ENCODE data around the gene HEG1. TPM values are rescaled to one million over a fixed set of nuclear protein-coding genes. Genes with fewer than 3 reads are reported as not detected.

The HEG1 gene
- total and polyA plus RNA-seq, 2 experiments from 2014 or later: 1.8 to 8.8 TPM

DNA sequence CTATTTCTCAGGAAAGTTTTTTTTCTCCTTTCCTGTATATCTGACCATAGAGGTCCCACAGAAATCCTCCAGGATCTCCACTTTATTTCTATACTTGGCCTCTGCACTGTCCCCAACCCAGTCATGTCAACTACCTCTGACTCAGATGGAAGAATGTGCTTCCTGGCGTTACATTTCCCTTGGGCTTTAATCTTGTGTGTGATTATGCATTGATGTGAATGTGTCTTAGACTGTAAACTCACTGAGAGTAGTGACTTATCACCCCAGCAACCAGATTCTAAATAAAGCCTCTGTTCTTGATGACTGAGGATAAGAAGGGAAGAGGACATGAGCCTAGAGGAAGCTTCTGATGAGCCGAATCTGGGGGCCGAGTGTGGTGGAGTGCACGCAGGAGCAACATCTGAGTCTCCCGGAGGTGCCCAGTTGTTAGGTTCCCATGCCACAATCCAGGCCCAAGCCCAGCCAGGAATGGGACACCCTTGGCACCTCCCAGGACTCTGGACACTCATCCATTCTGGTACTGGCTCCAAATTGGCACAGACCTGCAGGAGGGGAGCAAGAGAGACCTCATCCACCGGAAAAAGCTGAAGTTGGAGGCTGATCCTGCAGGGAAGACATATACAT, 32.1 kb upstream of the HEG1 start (continued):
- TF ChIP-seq, protein P1, sequence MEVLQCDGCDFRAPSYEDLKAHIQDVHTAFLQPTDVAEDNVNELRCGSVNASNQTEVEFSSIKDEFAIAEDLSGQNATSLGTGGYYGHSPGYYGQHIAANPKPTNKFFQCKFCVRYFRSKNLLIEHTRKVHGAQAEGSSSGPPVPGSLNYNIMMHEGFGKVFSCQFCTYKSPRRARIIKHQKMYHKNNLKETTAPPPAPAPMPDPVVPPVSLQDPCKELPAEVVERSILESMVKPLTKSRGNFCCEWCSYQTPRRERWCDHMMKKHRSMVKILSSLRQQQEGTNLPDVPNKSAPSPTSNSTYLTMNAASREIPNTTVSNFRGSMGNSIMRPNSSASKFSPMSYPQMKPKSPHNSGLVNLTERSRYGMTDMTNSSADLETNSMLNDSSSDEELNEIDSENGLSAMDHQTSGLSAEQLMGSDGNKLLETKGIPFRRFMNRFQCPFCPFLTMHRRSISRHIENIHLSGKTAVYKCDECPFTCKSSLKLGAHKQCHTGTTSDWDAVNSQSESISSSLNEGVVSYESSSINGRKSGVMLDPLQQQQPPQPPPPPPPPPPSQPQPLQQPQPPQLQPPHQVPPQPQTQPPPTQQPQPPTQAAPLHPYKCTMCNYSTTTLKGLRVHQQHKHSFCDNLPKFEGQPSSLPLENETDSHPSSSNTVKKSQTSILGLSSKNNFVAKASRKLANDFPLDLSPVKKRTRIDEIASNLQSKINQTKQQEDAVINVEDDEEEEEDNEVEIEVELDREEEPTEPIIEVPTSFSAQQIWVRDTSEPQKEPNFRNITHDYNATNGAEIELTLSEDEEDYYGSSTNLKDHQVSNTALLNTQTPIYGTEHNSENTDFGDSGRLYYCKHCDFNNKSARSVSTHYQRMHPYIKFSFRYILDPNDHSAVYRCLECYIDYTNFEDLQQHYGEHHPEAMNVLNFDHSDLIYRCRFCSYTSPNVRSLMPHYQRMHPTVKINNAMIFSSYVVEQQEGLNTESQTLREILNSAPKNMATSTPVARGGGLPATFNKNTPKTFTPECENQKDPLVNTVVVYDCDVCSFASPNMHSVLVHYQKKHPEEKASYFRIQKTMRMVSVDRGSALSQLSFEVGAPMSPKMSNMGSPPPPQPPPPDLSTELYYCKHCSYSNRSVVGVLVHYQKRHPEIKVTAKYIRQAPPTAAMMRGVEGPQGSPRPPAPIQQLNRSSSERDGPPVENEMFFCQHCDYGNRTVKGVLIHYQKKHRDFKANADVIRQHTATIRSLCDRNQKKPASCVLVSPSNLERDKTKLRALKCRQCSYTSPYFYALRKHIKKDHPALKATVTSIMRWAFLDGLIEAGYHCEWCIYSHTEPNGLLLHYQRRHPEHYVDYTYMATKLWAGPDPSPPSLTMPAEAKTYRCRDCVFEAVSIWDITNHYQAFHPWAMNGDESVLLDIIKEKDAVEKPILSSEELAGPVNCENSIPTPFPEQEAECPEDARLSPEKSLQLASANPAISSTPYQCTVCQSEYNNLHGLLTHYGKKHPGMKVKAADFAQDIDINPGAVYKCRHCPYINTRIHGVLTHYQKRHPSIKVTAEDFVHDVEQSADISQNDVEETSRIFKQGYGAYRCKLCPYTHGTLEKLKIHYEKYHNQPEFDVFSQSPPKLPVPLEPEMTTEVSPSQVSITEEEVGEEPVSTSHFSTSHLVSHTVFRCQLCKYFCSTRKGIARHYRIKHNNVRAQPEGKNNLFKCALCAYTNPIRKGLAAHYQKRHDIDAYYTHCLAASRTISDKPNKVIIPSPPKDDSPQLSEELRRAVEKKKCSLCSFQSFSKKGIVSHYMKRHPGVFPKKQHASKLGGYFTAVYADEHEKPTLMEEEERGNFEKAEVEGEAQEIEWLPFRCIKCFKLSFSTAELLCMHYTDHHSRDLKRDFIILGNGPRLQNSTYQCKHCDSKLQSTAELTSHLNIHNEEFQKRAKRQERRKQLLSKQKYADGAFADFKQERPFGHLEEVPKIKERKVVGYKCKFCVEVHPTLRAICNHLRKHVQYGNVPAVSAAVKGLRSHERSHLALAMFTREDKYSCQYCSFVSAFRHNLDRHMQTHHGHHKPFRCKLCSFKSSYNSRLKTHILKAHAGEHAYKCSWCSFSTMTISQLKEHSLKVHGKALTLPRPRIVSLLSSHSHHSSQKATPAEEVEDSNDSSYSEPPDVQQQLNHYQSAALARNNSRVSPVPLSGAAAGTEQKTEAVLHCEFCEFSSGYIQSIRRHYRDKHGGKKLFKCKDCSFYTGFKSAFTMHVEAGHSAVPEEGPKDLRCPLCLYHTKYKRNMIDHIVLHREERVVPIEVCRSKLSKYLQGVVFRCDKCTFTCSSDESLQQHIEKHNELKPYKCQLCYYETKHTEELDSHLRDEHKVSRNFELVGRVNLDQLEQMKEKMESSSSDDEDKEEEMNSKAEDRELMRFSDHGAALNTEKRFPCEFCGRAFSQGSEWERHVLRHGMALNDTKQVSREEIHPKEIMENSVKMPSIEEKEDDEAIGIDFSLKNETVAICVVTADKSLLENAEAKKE (CRISPR knock-in tag; IDR thresholded peaks at IDR 0.05): no peak

DNA sequence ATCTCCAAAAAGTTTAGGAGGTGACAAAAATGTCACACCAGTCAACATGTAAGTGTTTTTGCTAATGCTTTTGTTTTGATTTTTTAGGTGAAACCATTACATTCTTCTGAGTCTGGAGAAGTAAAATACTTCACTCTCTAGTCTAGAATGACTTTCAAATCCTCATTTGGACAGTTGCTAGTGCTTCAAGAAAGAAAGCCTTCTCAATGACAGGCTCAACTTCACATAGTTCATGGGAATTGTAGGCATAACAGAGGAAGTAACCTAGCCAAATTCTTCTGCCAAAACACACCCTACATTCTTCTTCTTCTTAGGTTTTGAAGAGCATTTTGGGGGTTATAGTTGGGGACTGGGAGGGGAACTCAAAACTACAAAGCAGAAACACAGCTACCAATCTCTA, 29.4 kb upstream of the HEG1 start:
- Histone ChIP-seq H4K20me1 (replicated peaks; ENCODE audit: insufficient read depth) (no peaks in the 10 kb centered on the region), H3K79me2 (replicated peaks; ENCODE audit: insufficient read depth) (no peaks in the 10 kb centered on the region), H3K9me2 (ENCODE audit: insufficient read depth) (no peaks in the 10 kb centered on the region), H3K27ac (ENCODE audit: low read depth) (no peak overlapping the region), H3K4me2 (no peak overlapping the region), H3K27me3 (ENCODE audit: insufficient read depth) (no peaks in the 10 kb centered on the region), H3K4me3 (no peak overlapping the region), H2AFZ (no peak overlapping the region), H3K4me1 (ENCODE audit: insufficient read depth) (no peaks in the 10 kb centered on the region), H3K36me3 (ENCODE audit: insufficient read depth) (no peaks in the 10 kb centered on the region), H3F3A (replicated peaks; ENCODE audit: low read depth) (no peaks in the 10 kb centered on the region)
- Mint-ChIP-seq H3K4me3 (no peak overlapping the region), H3K36me3 (ENCODE audit: low read depth) (peaks cover 10% of the 10 kb centered on the region; the same call in 2 of the 3 replicates), H3K27me3 (ENCODE audit: insufficient read depth, low read depth, poor library complexity) (peaks cover 6% of the 10 kb centered on the region), H3K27ac (no peak overlapping the region), H3K4me1 (no peaks in the 10 kb centered on the region), H3K9me3 (no peaks in the 10 kb centered on the region)
- no peak for ATAC-seq
- TF ChIP-seq ZNF331 (CRISPR knock-in tag; IDR thresholded peaks at IDR 0.05; ENCODE audit: low read depth) (no peak), CREB1 (CRISPR knock-in tag; IDR thresholded peaks at IDR 0.05; ENCODE audit: low read depth) (no peak), POLR2AphosphoS5 (IDR thresholded peaks at IDR 0.05; ENCODE audit: low read depth) (no peak), NANOG (IDR thresholded peaks at IDR 0.05; ENCODE audit: borderline replicate concordance) (no peak)
- TF ChIP-seq, protein P1 (CRISPR knock-in tag; IDR thresholded peaks at IDR 0.05): no peak
- no peak for DNase-seq (ENCODE audit: low spot score)
